HepG2 (cell line): Measurements from ENCODE around the gene SH2D3A. TPM values are rescaled to one million over a fixed set of nuclear protein-coding genes. Genes with fewer than 3 reads are reported as not detected.

ENCODE experiments used
- ATAC-seq: fragments of 200-7000 bp; cut with Tn5 transposase; 3 replicates; pipeline ENCODE4 v1.9.1; 2020; ENCODE audit warnings: mild to moderate bottlenecking, moderate library complexity
- BruUV-seq: library from RNA; stranded (reverse); fragments of 400-500 nt; replicated peaks from 2 replicates; lab custom pipeline; 2021; lab: Mats Ljungman, UMichigan
- CTCF ChIA-PET: fragments of 300-600 bp; formaldehyde crosslinking; extraction: SDS; loops from one replicate; lab custom pipeline; 2021; ENCODE audit warnings: low total read pairs, inconsistent platforms, low intra/inter-chr PET ratio; lab: Yijun Ruan, JAX
- POLR2A ChIA-PET: fragments of 350-600 bp; sonication (Branson Sonifier 250); formaldehyde crosslinking; loops from one replicate; lab custom pipeline; 2020; ENCODE audit warnings: antibody characterized with exemption, inconsistent platforms; lab: Yijun Ruan, JAX
- DNase-seq: peaks from one replicate; pipeline ENCODE4 v3.0.0-alpha.2; 2015; ENCODE audit warnings: low spot score
- FAIRE-seq: peaks from 3 replicates; lab custom pipeline; 2011; peaks lifted over from hg19 to GRCh38; lab: Jason Lieb, UNC
- H2AFZ ChIP-seq: one replicate; pipeline ENCODE4 v1.6.1; 2011; ENCODE audit warnings: low read length, inconsistent platforms
- H3K27ac ChIP-seq: fragments of 300-600 bp; 3 replicates; pipeline ENCODE4 v1.8.0; 2011; ENCODE audit warnings: mixed run types, mild to moderate bottlenecking, mixed read lengths, low read length, inconsistent platforms; ENCODE audit not compliant: insufficient read depth; ENCODE audit errors: extremely low read length
- H3K27me3 ChIP-seq, 2 experiments: fragments of 200-600 bp in 1 of 2; 2 replicates in 1 of 2; 3 replicates in 1 of 2; pipeline versions ENCODE4 v1.6.0 to v1.8.0; 2011; ENCODE audit warnings: low read length in 2 of 2, mild to moderate bottlenecking in 2 of 2, moderate library complexity in 2 of 2, inconsistent platforms in 1 of 2; ENCODE audit not compliant: insufficient read depth in 2 of 2, control insufficient read depth in 1 of 2
- H3K36me3 ChIP-seq, 2 experiments: fragments of 200-600 bp in 1 of 2; replicated peaks in 1 of 2; 2 replicates in 1 of 2; 3 replicates in 1 of 2; pipeline versions ENCODE4 v1.5.1 to v1.8.0; 2011; ENCODE audit warnings: low read length in 2 of 2, inconsistent platforms in 1 of 2; ENCODE audit not compliant: insufficient read depth in 2 of 2, control insufficient read depth in 1 of 2
- H3K4me1 ChIP-seq: 2 replicates; pipeline ENCODE4 v1.5.1; 2012; ENCODE audit warnings: low read length, inconsistent platforms; ENCODE audit not compliant: insufficient read depth
- H3K4me2 ChIP-seq: 2 replicates; pipeline ENCODE4 v1.6.0; 2011; ENCODE audit warnings: low read depth, low read length, inconsistent platforms
- H3K4me3 ChIP-seq, 3 experiments: fragments of 200-600 bp in 1 of 3; sonication (generic), shearing (Covaris generic) in 1 of 3; replicated peaks in 1 of 3; 2 replicates each; pipeline ENCODE4 v1.5.1; 2011 to 2016; ENCODE audit warnings: low read length in 3 of 3, inconsistent platforms in 2 of 3, low read depth in 2 of 3, mild to moderate bottlenecking in 2 of 3, control low read depth in 1 of 3, mixed read lengths in 1 of 3; ENCODE audit not compliant: insufficient read depth in 1 of 3
- H3K79me2 ChIP-seq: one replicate; pipeline ENCODE4 v1.6.1; 2011; ENCODE audit warnings: low read length, inconsistent platforms; ENCODE audit not compliant: insufficient read depth
- H3K9ac ChIP-seq: 2 replicates; pipeline ENCODE4 v1.6.0; 2011; ENCODE audit warnings: mild to moderate bottlenecking, low read depth, low read length, inconsistent platforms; ENCODE audit not compliant: insufficient read depth
- H3K9me3 ChIP-seq: 2 replicates; pipeline ENCODE4 v1.5.1; 2012; ENCODE audit warnings: mild to moderate bottlenecking, low read length
- H4K20me1 ChIP-seq: 2 replicates; pipeline ENCODE4 v1.6.0; 2011; ENCODE audit warnings: inconsistent platforms, mild to moderate bottlenecking, low read length, moderate library complexity; ENCODE audit not compliant: insufficient read depth
- CENPT ChIP-seq: sonication (generic); formaldehyde crosslinking; IDR thresholded peaks from 2 replicates; pipeline ENCODE4 v1.8.0; 2022; ENCODE audit warnings: low read depth, mild to moderate bottlenecking, moderate library complexity, missing genetic modification reagents
- GABPA ChIP-seq, 2 experiments: IDR thresholded peaks; 2 replicates each; pipeline ENCODE4 v1.6.1; 2011 to 2016; ENCODE audit warnings: low read depth in 2 of 2, low read length in 1 of 2, missing biosample characterization in 1 of 2, missing genetic modification characterization in 1 of 2
- HOXA7 ChIP-seq: sonication (generic); formaldehyde crosslinking; IDR thresholded peaks from 2 replicates; pipeline ENCODE4 v1.8.1; 2022; ENCODE audit warnings: mild to moderate bottlenecking, missing genetic modification reagents, moderate library complexity
- KAT8 ChIP-seq: IDR thresholded peaks from 2 replicates; pipeline ENCODE4 v1.6.1; 2016; ENCODE audit warnings: missing genetic modification reagents, missing compliant biosample characterization
- LRRFIP1 ChIP-seq: sonication (generic); formaldehyde crosslinking; conservative IDR thresholded peaks from 2 replicates; pipeline ENCODE4 v1.4.0; 2020; ENCODE audit warnings: missing genetic modification reagents
- MED1 ChIP-seq: sonication (generic); formaldehyde crosslinking; IDR thresholded peaks from 2 replicates; pipeline ENCODE4 v1.4.0; 2020; ENCODE audit warnings: missing genetic modification reagents
- NPAS2 ChIP-seq: sonication (generic); formaldehyde crosslinking; IDR thresholded peaks from 2 replicates; pipeline ENCODE4 v1.8.0; 2022; ENCODE audit warnings: mild to moderate bottlenecking, missing genetic modification reagents, borderline replicate concordance
- NR0B2 ChIP-seq: sonication (generic); formaldehyde crosslinking; IDR thresholded peaks from 2 replicates; pipeline ENCODE4 v1.4.0; 2020; ENCODE audit warnings: mild to moderate bottlenecking, missing genetic modification reagents
- REL ChIP-seq: sonication (generic); formaldehyde crosslinking; conservative IDR thresholded peaks from 2 replicates; pipeline ENCODE4 v1.8.0; 2022; ENCODE audit warnings: mild to moderate bottlenecking, missing genetic modification reagents, moderate library complexity
- RFX1 ChIP-seq: fragments of 450-650 bp; IDR thresholded peaks from 2 replicates; pipeline ENCODE4 v1.6.1; 2017
- SETDB1 ChIP-seq: sonication (generic); formaldehyde crosslinking; IDR thresholded peaks from 2 replicates; pipeline ENCODE4 v1.5.1; 2020; ENCODE audit warnings: missing genetic modification reagents, mild to moderate bottlenecking, borderline replicate concordance
- SMYD3 ChIP-seq: sonication (generic); formaldehyde crosslinking; IDR thresholded peaks from 2 replicates; pipeline ENCODE4 v1.8.1; 2023; ENCODE audit warnings: mild to moderate bottlenecking, missing genetic modification reagents
- ZBTB25 ChIP-seq: IDR thresholded peaks from 2 replicates; pipeline ENCODE4 v1.6.1; 2018; ENCODE audit warnings: missing genetic modification reagents
- ZNF12 ChIP-seq: sonication (generic); formaldehyde crosslinking; IDR thresholded peaks from 2 replicates; pipeline ENCODE4 v1.5.0; 2020; ENCODE audit warnings: missing genetic modification reagents
- ZNF143 ChIP-seq: sonication (generic); formaldehyde crosslinking; IDR thresholded peaks from 2 replicates; pipeline ENCODE4 v1.4.0; 2020; ENCODE audit warnings: missing genetic modification reagents
- ZNF225 ChIP-seq: sonication (generic); formaldehyde crosslinking; IDR thresholded peaks from 2 replicates; pipeline ENCODE4 v1.4.0; 2020; ENCODE audit warnings: mild to moderate bottlenecking, missing genetic modification reagents
- WGBS: methylation state at CpG from one replicate; pipeline ENCODE4 v1.1.6; 2017; ENCODE audit warnings: low lambda C conversion rate; 5-methylcytosine and 5-hydroxymethylcytosine counted together
- in situ Hi-C: cut with HindIII; loops from 2 replicates; pipeline ENCODE4 v1.10.0; 2017; ENCODE audit warnings: low pct_unique_long_range_greater_than_20kb; ENCODE audit not compliant: extremely low pct_ligation_motif_present
- intact Hi-C: fragments of 100-400 bp; cut with micrococcal nuclease; formaldehyde crosslinking; loops from one replicate; pipeline ENCODE4 v1.10.0; 2022; ENCODE audit not compliant: unreplicated experiment
- polyA plus RNA-seq, 8 experiments: library from polyadenylated mRNA; depleted of rRNA in 3 of 8; stranded (reverse) in 7 of 8; unstranded in 1 of 8; fragments of >200 nt; fragmentation: Illumina TruSeq in 4 of 8; extraction: Trizol in 4 of 8; gene quantifications; 2 replicates each; pipeline versions ENCODE4 v1.2.1 to v1.2.3, GENCODE V29; 2011 to 2016; ENCODE audit warnings: low read depth in 4 of 8, missing spikeins in 1 of 8, mixed read lengths in 1 of 8; ENCODE audit not compliant: insufficient read depth in 1 of 8
- total RNA-seq, 5 experiments: library from RNA; depleted of rRNA; stranded (reverse); fragments of >200 nt; fragmentation: Illumina TruSeq; extraction: Trizol; gene quantifications; 2 replicates each; pipeline ENCODE4 v1.2.3, GENCODE V29; 2016; ENCODE audit warnings: low read depth in 1 of 5

Gene SH2D3A
- total and polyA plus RNA-seq, 2 of the 13 experiments (the other 11 are each of a cell fraction or from before 2014, with no cell fraction given), result 1.0 to 2.2 TPM

- in situ Hi-C loops (no loop called here), intact Hi-C loops (no loop called here)
- Histone ChIP-seq H3K9ac (no peak overlapping the region), H3K27ac (no peak overlapping the region), H3K4me1 (peaks cover 13% of the 10 kb centered on the region), H3K27me3 (peaks cover 0 to 12% of the 10 kb centered on the region in 2 experiments; a peak in 3 of 5 replicates), H2AFZ (no peak overlapping the region), H3K4me2 (no peak overlapping the region), H4K20me1 (no peaks in the 10 kb centered on the region), H3K79me2 (no peaks in the 10 kb centered on the region), H3K36me3 (no peaks in the 10 kb centered on the region), H3K9me3 (no peaks in the 10 kb centered on the region), H3K4me3 (no peak overlapping the region)
- TF ChIP-seq ZNF143 (CRISPR knock-in tag) (no peak), ZBTB25 (CRISPR knock-in tag) (no peak), KAT8 (CRISPR knock-in tag) (no peak), SMYD3 (no peak), ZNF12 (no peak), HOXA7 (CRISPR knock-in tag) (no peak), RFX1 (no peak)
- no peak for DNase-seq
- ChIA-PET CTCF (no interaction called here), POLR2A (no interaction called here)
- BruUV-seq, result no TSS peak
- FAIRE-seq, result no peak
- 45% methylated on average over 8 of the region's 8 CpGs for WGBS
- no peak for ATAC-seq
These were observed 35.8 kb upstream of the SH2D3A start for GRCh38 chr19:6803036-6803404.

GRCh38 chr19:6802336-6803035 is 35.3 kb upstream of the SH2D3A start:
- no peak for ATAC-seq
- 62% methylated on average over 6 of the region's 9 CpGs for WGBS
- H3K9ac ChIP-seq, result no peak overlapping the region
- H3K36me3 ChIP-seq, result no peaks in the 10 kb centered on the region
- peaks cover 13% of the 10 kb centered on the region for H3K4me1 ChIP-seq
- intact Hi-C loops, result no loop called here
- ChIA-PET POLR2A (no interaction called here), CTCF (no interaction called here)
- no TSS peak for BruUV-seq
- no peak for DNase-seq
- no peak overlapping the region for H3K27ac ChIP-seq
- H4K20me1 ChIP-seq, result no peaks in the 10 kb centered on the region
- no peak for FAIRE-seq
- peaks cover 0 to 12% of the 10 kb centered on the region in 2 experiments; a peak in 3 of 5 replicates for H3K27me3 ChIP-seq
- H3K4me3 ChIP-seq, result no peak overlapping the region
- in situ Hi-C loops, result no loop called here
- H3K9me3 ChIP-seq, result no peaks in the 10 kb centered on the region
- no peak overlapping the region for H2AFZ ChIP-seq
- no peaks in the 10 kb centered on the region for H3K79me2 ChIP-seq
- no peak overlapping the region for H3K4me2 ChIP-seq
- TF ChIP-seq MED1 (CRISPR knock-in tag) (no peak), NR0B2 (no peak), SETDB1 (CRISPR knock-in tag) (no peak), NPAS2 (CRISPR knock-in tag) (no peak), GABPA (IDR thresholded peaks at IDR 0.05; ENCODE audit: low read depth, low read length) (no peak), GABPA (CRISPR knock-in tag; IDR thresholded peaks at IDR 0.05; ENCODE audit: low read depth) (no peak), CENPT (no peak), LRRFIP1 (CRISPR knock-in tag) (no peak), REL (CRISPR knock-in tag) (no peak), ZNF225 (CRISPR knock-in tag) (no peak)
